ENCODE data around the gene SLC1A4.

GRCh38 chr2:64966017-64966416 is 23.2 kb upstream of the SLC1A4 start:
- TF ChIP-seq EZH2 (optimal IDR thresholded peaks at IDR 0.05; ENCODE audit: low read depth, low read length) (no peak), CTCF (IDR thresholded peaks at IDR 0.05; ENCODE audit: low read length) (no peak), EZH2phosphoT487 (IDR thresholded peaks at IDR 0.05; ENCODE audit: low read length) (no peak)
